GM21447 (cell line): ENCODE results near the gene GAS7.

Source experiments
- ATAC-seq: cut with Tn5 transposase; IDR thresholded peaks from one replicate; pipeline ENCODE4 v1.9.1; 2021; ENCODE audit not compliant: unreplicated experiment

The GAS7 gene

GRCh38 chr17:10053782-10054540, 144.4 kb downstream of the GAS7 start:
- no peak for ATAC-seq

- no peak for ATAC-seq
These were observed 146.1 kb downstream of the GAS7 start for GRCh38 chr17:10052106-10052813.

- ATAC-seq = no peak
These were observed 147.3 kb downstream of the GAS7 start for GRCh38 chr17:10051112-10051511.

GRCh38 chr17:10050597-10051101, 147.8 kb downstream of the GAS7 start:
- peak; percentile 49 for ATAC-seq

GRCh38 chr17:10048629-10049350, 149.6 kb downstream of the GAS7 start:
- ATAC-seq = no peak

GRCh38 chr17:10046786-10047785, 151.3 kb downstream of the GAS7 start:
- ATAC-seq = peak; percentile 48

- ATAC-seq = no peak
These were observed 152.3 kb downstream of the GAS7 start for GRCh38 chr17:10045871-10046658.

GRCh38 chr17:10042589-10043244, 155.7 kb downstream of the GAS7 start:
- ATAC-seq = no peak

- peak; percentile 37 for ATAC-seq
These were observed 156.4 kb downstream of the GAS7 start for GRCh38 chr17:10041916-10042588.

GRCh38 chr17:10041287-10041612, 157.2 kb downstream of the GAS7 start:
- ATAC-seq = no peak

GRCh38 chr17:10036511-10037061, 161.8 kb downstream of the GAS7 start:
- ATAC-seq = no peak

GRCh38 chr17:10035885-10036284, 162.5 kb downstream of the GAS7 start:
- ATAC-seq = no peak

GRCh38 chr17:10034719-10035475, 163.5 kb downstream of the GAS7 start:
- no peak for ATAC-seq

GRCh38 chr17:10033959-10034358, 164.4 kb downstream of the GAS7 start:
- no peak for ATAC-seq

- no peak for ATAC-seq
These were observed 165.0 kb downstream of the GAS7 start for GRCh38 chr17:10033449-10033848.

- ATAC-seq = no peak
These were observed 166.1 kb downstream of the GAS7 start for GRCh38 chr17:10032118-10032852.

GRCh38 chr17:10031606-10032005, 166.8 kb downstream of the GAS7 start:
- no peak for ATAC-seq
